ENCODE measurements around the gene PLAU. TPM values are rescaled to one million over a fixed set of nuclear protein-coding genes. Genes with fewer than 3 reads are reported as not detected.
A peak's percentile ranks its signal among the peaks of the same experiment; 100 is the strongest.

The PLAU gene
- total RNA-seq, 1 donor from 2014 or later: 7.6 TPM

GRCh38 chr10:73935895-73936294, 25.0 kb downstream of the PLAU start:
- Histone ChIP-seq H2AFZ (replicated peaks) (peak overlapping the region; percentile 59), H3K27me3 (no peaks in the 10 kb centered on the region), H3K4me1 (no peaks in the 10 kb centered on the region), H3K27ac (no peak overlapping the region), H3K9me3 (ENCODE audit: low read depth) (no peaks in the 10 kb centered on the region), H3K9ac (no peak overlapping the region), H3K4me2 (no peak overlapping the region), H3F3A (ENCODE audit: low read depth) (peaks cover 3% of the 10 kb centered on the region), H4K20me1 (ENCODE audit: low read depth) (no peaks in the 10 kb centered on the region), H3K36me3 (no peaks in the 10 kb centered on the region), H3K79me2 (ENCODE audit: low read depth) (no peaks in the 10 kb centered on the region), H3K4me3 (no peak overlapping the region)
- TF ChIP-seq EZH2phosphoT487 (IDR thresholded peaks at IDR 0.05): no peak
- TF ChIP-seq, protein P1, sequence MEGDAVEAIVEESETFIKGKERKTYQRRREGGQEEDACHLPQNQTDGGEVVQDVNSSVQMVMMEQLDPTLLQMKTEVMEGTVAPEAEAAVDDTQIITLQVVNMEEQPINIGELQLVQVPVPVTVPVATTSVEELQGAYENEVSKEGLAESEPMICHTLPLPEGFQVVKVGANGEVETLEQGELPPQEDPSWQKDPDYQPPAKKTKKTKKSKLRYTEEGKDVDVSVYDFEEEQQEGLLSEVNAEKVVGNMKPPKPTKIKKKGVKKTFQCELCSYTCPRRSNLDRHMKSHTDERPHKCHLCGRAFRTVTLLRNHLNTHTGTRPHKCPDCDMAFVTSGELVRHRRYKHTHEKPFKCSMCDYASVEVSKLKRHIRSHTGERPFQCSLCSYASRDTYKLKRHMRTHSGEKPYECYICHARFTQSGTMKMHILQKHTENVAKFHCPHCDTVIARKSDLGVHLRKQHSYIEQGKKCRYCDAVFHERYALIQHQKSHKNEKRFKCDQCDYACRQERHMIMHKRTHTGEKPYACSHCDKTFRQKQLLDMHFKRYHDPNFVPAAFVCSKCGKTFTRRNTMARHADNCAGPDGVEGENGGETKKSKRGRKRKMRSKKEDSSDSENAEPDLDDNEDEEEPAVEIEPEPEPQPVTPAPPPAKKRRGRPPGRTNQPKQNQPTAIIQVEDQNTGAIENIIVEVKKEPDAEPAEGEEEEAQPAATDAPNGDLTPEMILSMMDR (IDR thresholded peaks at IDR 0.05): no peak
- no peak for TF ChIP-seq EZH2 (IDR thresholded peaks at IDR 0.05)
- Mint-ChIP-seq H3K27ac (no peak overlapping the region), H3K27me3 (ENCODE audit: insufficient read depth, low read depth) (peaks cover 2% of the 10 kb centered on the region), H3K4me3 (no peak overlapping the region), H3K4me1 (peaks cover 10% of the 10 kb centered on the region), H3K9me3 (no peaks in the 10 kb centered on the region), H3K36me3 (no peaks in the 10 kb centered on the region)
- DNase-seq (ENCODE audit: low spot score): no peak

GRCh38 chr10:73937333-73938043, 26.6 kb downstream of the PLAU start:
- Mint-ChIP-seq H3K27ac (peak overlapping the region; percentile 80), H3K4me3 (no peak overlapping the region), H3K4me1 (peaks cover 11% of the 10 kb centered on the region), H3K27me3 (ENCODE audit: insufficient read depth, low read depth) (peaks cover 2% of the 10 kb centered on the region), H3K9me3 (no peaks in the 10 kb centered on the region), H3K36me3 (no peaks in the 10 kb centered on the region)
- no peaks in the 10 kb centered on the region for H3K79me2 ChIP-seq (ENCODE audit: low read depth)
- H4K20me1 ChIP-seq (ENCODE audit: low read depth): no peaks in the 10 kb centered on the region
- H3K36me3 ChIP-seq: no peaks in the 10 kb centered on the region
- no peak overlapping the region for H3K4me2 ChIP-seq
- no peaks in the 10 kb centered on the region for H3K4me1 ChIP-seq
- DNase-seq (ENCODE audit: low spot score): no peak
- no peak overlapping the region for H3K27ac ChIP-seq
- no peak overlapping the region for H3K9ac ChIP-seq
- no peaks in the 10 kb centered on the region for H3K9me3 ChIP-seq (ENCODE audit: low read depth)
- peaks cover 3% of the 10 kb centered on the region for H3F3A ChIP-seq (ENCODE audit: low read depth)
- no peak overlapping the region for H3K4me3 ChIP-seq
- TF ChIP-seq, protein P1 (IDR thresholded peaks at IDR 0.05): no peak
- TF ChIP-seq EZH2 (IDR thresholded peaks at IDR 0.05): no peak
- TF ChIP-seq EZH2phosphoT487 (IDR thresholded peaks at IDR 0.05): no peak
- H3K27me3 ChIP-seq: no peaks in the 10 kb centered on the region
- no peak overlapping the region for H2AFZ ChIP-seq (replicated peaks)

- Histone ChIP-seq H3K79me2 (ENCODE audit: low read depth) (no peaks in the 10 kb centered on the region), H3K27ac (no peak overlapping the region), H2AFZ (replicated peaks) (peak overlapping the region; percentile 92), H3K9me3 (ENCODE audit: low read depth) (no peaks in the 10 kb centered on the region), H3K27me3 (no peaks in the 10 kb centered on the region), H3K4me2 (peak overlapping the region; percentile 48), H3K9ac (no peak overlapping the region), H4K20me1 (ENCODE audit: low read depth) (no peaks in the 10 kb centered on the region), H3K4me1 (no peaks in the 10 kb centered on the region), H3K36me3 (no peaks in the 10 kb centered on the region), H3K4me3 (no peak overlapping the region), H3F3A (ENCODE audit: low read depth) (peaks cover 3% of the 10 kb centered on the region)
- TF ChIP-seq, protein P1 (IDR thresholded peaks at IDR 0.05): peak; percentile 95
- no peak for TF ChIP-seq EZH2 (IDR thresholded peaks at IDR 0.05)
- Mint-ChIP-seq H3K36me3 (no peaks in the 10 kb centered on the region), H3K4me3 (peak overlapping the region; percentile 64), H3K27ac (peak overlapping the region; percentile 93), H3K9me3 (peaks cover 9% of the 10 kb centered on the region), H3K4me1 (peaks cover 11% of the 10 kb centered on the region), H3K27me3 (ENCODE audit: insufficient read depth, low read depth) (peaks cover 2% of the 10 kb centered on the region)
- DNase-seq (ENCODE audit: low spot score): peak; percentile 83
Measured at GRCh38 chr10:73940634-73941221, 29.8 kb downstream of the PLAU start.
